Measurements from ENCODE around the gene CD7. TPM values are rescaled to one million over a fixed set of nuclear protein-coding genes. Genes with fewer than 3 reads are reported as not detected.

The CD7 gene
- total RNA-seq, 2 donors from 2014 or later = 620 to 646 TPM

GRCh38 chr17:82322526-82323453, 5.4 kb upstream of the CD7 start:
- DNase-seq (ENCODE audit: low spot score in 2 of 2) (no peak), ATAC-seq (no peak)
- Mint-ChIP-seq H3K36me3 (peaks cover 0 to 16% of the 10 kb centered on the region in 2 donors), H3K27ac (peak overlapping the region; percentile 81 to 94), H3K9me3 (no peaks in the 10 kb centered on the region)

- H3K9me3 Mint-ChIP-seq = no peaks in the 10 kb centered on the region
- ATAC-seq (no peak), DNase-seq (ENCODE audit: low spot score in 2 of 2) (no peak)
- peak overlapping the region in 1 of 2 donors; percentile 94 for H3K27ac Mint-ChIP-seq
- peaks cover 5 to 16% of the 10 kb centered on the region in 2 donors for H3K36me3 Mint-ChIP-seq
These were observed 4.6 kb upstream of the CD7 start for GRCh38 chr17:82321947-82322466.

GRCh38 chr17:82320956-82321927, 3.8 kb upstream of the CD7 start:
- Mint-ChIP-seq H3K36me3 (peaks cover 12 to 16% of the 10 kb centered on the region in 2 donors), H3K9me3 (no peaks in the 10 kb centered on the region), H3K27ac (peak overlapping the region in 1 of 2 donors; percentile 98)
- DNase-seq (ENCODE audit: low spot score in 2 of 2) = peak; percentile 80 to 87
- ATAC-seq = peak; percentile 61 to 71

GRCh38 chr17:82320140-82320840, 2.9 kb upstream of the CD7 start:
- Mint-ChIP-seq H3K27ac (peak overlapping the region in 1 of 2 donors; percentile 97), H3K9me3 (no peaks in the 10 kb centered on the region), H3K36me3 (peaks cover 16 to 22% of the 10 kb centered on the region in 2 donors)
- DNase-seq (ENCODE audit: low spot score in 2 of 2) = no peak
- ATAC-seq = no peak

- no peaks in the 10 kb centered on the region for H3K9me3 Mint-ChIP-seq
- H3K27ac Mint-ChIP-seq = peak overlapping the region in 1 of 2 donors; percentile 50
- H3K36me3 Mint-ChIP-seq = peaks cover 13 to 23% of the 10 kb centered on the region in 2 donors
- no peak for DNase-seq (ENCODE audit: low spot score in 2 of 2)
- no peak for ATAC-seq
These were observed 2.2 kb upstream of the CD7 start for GRCh38 chr17:82319619-82320062.

- DNase-seq (ENCODE audit: low spot score in 2 of 2) = no peak
- H3K27ac Mint-ChIP-seq = no peak overlapping the region
- H3K36me3 Mint-ChIP-seq = peaks cover 15 to 25% of the 10 kb centered on the region in 2 donors
- no peaks in the 10 kb centered on the region for H3K9me3 Mint-ChIP-seq
- ATAC-seq = no peak
These were observed 1.6 kb upstream of the CD7 start for GRCh38 chr17:82318772-82319606.

- Mint-ChIP-seq H3K36me3 (peaks cover 23 to 34% of the 10 kb centered on the region in 2 donors), H3K9me3 (no peaks in the 10 kb centered on the region), H3K27ac (no peak overlapping the region)
- ATAC-seq = no peak
- DNase-seq (ENCODE audit: low spot score in 2 of 2) = no peak
These were observed 726 bp upstream of the CD7 start for GRCh38 chr17:82318169-82318498.

- DNase-seq (ENCODE audit: low spot score in 2 of 2) (no peak), ATAC-seq (peak; percentile 21 to 27)
- peaks cover 18 to 34% of the 10 kb centered on the region in 2 donors for H3K36me3 Mint-ChIP-seq
- no peaks in the 10 kb centered on the region for H3K9me3 Mint-ChIP-seq
- peak overlapping the region in 1 of 2 donors; percentile 98 for H3K27ac Mint-ChIP-seq
These were observed 586 bp downstream of the CD7 start for GRCh38 chr17:82316651-82317393.

- Mint-ChIP-seq H3K27ac (peak overlapping the region in 1 of 2 donors; percentile 98), H3K36me3 (peaks cover 12 to 34% of the 10 kb centered on the region in 2 donors), H3K9me3 (no peaks in the 10 kb centered on the region)
- DNase-seq (ENCODE audit: low spot score in 2 of 2) (no peak), ATAC-seq (peak; percentile 37 to 56)
These were observed 1.6 kb downstream of the CD7 start for GRCh38 chr17:82315703-82316358.

- H3K27ac Mint-ChIP-seq = peak overlapping the region in 1 of 2 donors; percentile 40
- ATAC-seq = no peak
- no peak for DNase-seq (ENCODE audit: low spot score in 2 of 2)
- H3K36me3 Mint-ChIP-seq = peaks cover 12 to 34% of the 10 kb centered on the region in 2 donors
- H3K9me3 Mint-ChIP-seq = no peaks in the 10 kb centered on the region
These were observed 2.4 kb downstream of the CD7 start for GRCh38 chr17:82314727-82315605.

GRCh38 chr17:82314012-82314726, 3.2 kb downstream of the CD7 start:
- no peaks in the 10 kb centered on the region for H3K9me3 Mint-ChIP-seq
- H3K36me3 Mint-ChIP-seq = peaks cover 12 to 34% of the 10 kb centered on the region in 2 donors
- ATAC-seq = no peak
- peak overlapping the region; percentile 40 to 85 for H3K27ac Mint-ChIP-seq
- no peak for DNase-seq (ENCODE audit: low spot score in 2 of 2)

GRCh38 chr17:82313195-82314011, 4.0 kb downstream of the CD7 start:
- peaks cover 12 to 34% of the 10 kb centered on the region in 2 donors for H3K36me3 Mint-ChIP-seq
- ATAC-seq (no peak), DNase-seq (ENCODE audit: low spot score in 2 of 2) (no peak)
- H3K27ac Mint-ChIP-seq = peak overlapping the region; percentile 40 to 85
- H3K9me3 Mint-ChIP-seq = no peaks in the 10 kb centered on the region
